Endothelial cell of hepatic sinusoid (primary cell): Measurements from ENCODE around the gene CDH13.

Experiments
- in situ Hi-C: cut with HindIII; loops from 2 replicates; pipeline ENCODE4 v1.10.0; 2017; ENCODE audit warnings: low sequenced_read_pairs

The CDH13 gene

GRCh38 chr16:82769845-82770244 lies 143.1 kb downstream of the CDH13 start:
- in situ Hi-C loops: no loop called here

GRCh38 chr16:82772215-82772614 lies 145.4 kb downstream of the CDH13 start:
- in situ Hi-C loops: no loop called here

GRCh38 chr16:82773018-82773417 lies 146.2 kb downstream of the CDH13 start:
- in situ Hi-C loops: no loop called here

GRCh38 chr16:82776470-82777146 lies 149.8 kb downstream of the CDH13 start:
- in situ Hi-C loops: no loop called here

GRCh38 chr16:82782715-82783251 lies 156.0 kb downstream of the CDH13 start:
- in situ Hi-C loops: no loop called here

GRCh38 chr16:82783933-82784572 lies 157.3 kb downstream of the CDH13 start:
- in situ Hi-C loops: no loop called here

- in situ Hi-C loops: no loop called here
These were observed 157.8 kb downstream of the CDH13 start for GRCh38 chr16:82784573-82784968.

GRCh38 chr16:82788225-82788624 lies 161.5 kb downstream of the CDH13 start:
- in situ Hi-C loops: no loop called here

GRCh38 chr16:82788919-82789318 lies 162.2 kb downstream of the CDH13 start:
- in situ Hi-C loops: no loop called here

GRCh38 chr16:82792693-82793092 lies 165.9 kb downstream of the CDH13 start:
- in situ Hi-C loops: no loop called here

GRCh38 chr16:82793528-82794245 lies 166.9 kb downstream of the CDH13 start:
- in situ Hi-C loops: no loop called here

GRCh38 chr16:82796047-82796446 lies 169.3 kb downstream of the CDH13 start:
- in situ Hi-C loops: no loop called here

GRCh38 chr16:82801361-82801760 lies 174.6 kb downstream of the CDH13 start:
- in situ Hi-C loops: loop anchor here (5.0 kb wide), 1 partner anchor 49 kb away; no protein-coding TSS in a partner anchor

GRCh38 chr16:82805866-82806265 lies 179.1 kb downstream of the CDH13 start:
- in situ Hi-C loops: no loop called here

GRCh38 chr16:82807311-82807710 lies 180.5 kb downstream of the CDH13 start:
- in situ Hi-C loops: no loop called here

- in situ Hi-C loops: no loop called here
These were observed 181.3 kb downstream of the CDH13 start for GRCh38 chr16:82808036-82808435.

GRCh38 chr16:82810077-82810476 lies 183.3 kb downstream of the CDH13 start:
- in situ Hi-C loops: no loop called here

- in situ Hi-C loops: no loop called here
These were observed 187.3 kb downstream of the CDH13 start for GRCh38 chr16:82814059-82814458.

- in situ Hi-C loops: no loop called here
These were observed 192.5 kb downstream of the CDH13 start for GRCh38 chr16:82819286-82819685.

GRCh38 chr16:82820855-82821254 lies 194.1 kb downstream of the CDH13 start:
- in situ Hi-C loops: no loop called here

GRCh38 chr16:82824408-82824807 lies 197.6 kb downstream of the CDH13 start:
- in situ Hi-C loops: no loop called here

GRCh38 chr16:82829301-82829700 lies 202.5 kb downstream of the CDH13 start:
- in situ Hi-C loops: no loop called here
